Measurements from ENCODE around the gene NHS. TPM values are rescaled to one million over a fixed set of nuclear protein-coding genes. Genes with fewer than 3 reads are reported as not detected.

Gene NHS
- under 0.01 and 0.07 TPM in 2 replicates for total RNA-seq

DNA sequence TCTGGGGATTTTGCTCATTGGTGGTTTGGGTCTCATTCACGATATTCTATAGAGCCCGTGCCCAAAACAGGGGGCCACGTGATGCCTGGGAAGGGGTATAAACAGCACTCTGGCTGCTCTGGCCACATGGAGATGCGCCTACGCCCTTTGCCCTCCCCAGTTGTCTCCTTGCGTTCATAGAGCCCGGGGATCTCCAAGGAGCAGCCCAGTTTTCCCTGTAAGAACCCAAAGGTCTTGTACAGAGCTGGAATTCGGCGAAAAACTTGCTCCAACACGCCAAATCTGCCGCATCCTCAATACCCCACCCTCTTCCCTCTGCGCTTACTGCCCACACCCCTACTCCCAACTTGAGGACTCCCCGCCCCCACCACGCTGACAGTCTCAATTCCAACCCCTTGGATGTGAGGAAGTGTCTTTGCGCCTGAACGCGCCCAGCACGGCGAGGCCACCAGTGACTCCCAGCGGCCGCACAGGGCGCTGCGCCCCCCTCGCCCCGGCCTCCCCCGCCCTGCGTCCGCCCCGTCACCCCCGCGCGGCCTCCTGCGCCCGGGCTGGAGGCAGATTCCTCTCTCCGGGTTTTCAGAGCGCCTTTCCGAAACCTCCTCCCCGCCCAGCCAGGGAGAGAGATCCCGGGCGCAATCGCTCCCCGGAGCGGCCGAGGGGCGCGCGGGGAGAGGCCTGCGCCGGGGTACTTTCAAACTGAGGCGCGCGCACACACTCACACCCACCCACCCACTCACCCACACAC is at the start of gene NHS:
Gene NHS, plus strand, starts transcription at position 582 of the 748 bp plus-strand sequence. CDS start 558 bp downstream, outside the sequence.

DNA sequence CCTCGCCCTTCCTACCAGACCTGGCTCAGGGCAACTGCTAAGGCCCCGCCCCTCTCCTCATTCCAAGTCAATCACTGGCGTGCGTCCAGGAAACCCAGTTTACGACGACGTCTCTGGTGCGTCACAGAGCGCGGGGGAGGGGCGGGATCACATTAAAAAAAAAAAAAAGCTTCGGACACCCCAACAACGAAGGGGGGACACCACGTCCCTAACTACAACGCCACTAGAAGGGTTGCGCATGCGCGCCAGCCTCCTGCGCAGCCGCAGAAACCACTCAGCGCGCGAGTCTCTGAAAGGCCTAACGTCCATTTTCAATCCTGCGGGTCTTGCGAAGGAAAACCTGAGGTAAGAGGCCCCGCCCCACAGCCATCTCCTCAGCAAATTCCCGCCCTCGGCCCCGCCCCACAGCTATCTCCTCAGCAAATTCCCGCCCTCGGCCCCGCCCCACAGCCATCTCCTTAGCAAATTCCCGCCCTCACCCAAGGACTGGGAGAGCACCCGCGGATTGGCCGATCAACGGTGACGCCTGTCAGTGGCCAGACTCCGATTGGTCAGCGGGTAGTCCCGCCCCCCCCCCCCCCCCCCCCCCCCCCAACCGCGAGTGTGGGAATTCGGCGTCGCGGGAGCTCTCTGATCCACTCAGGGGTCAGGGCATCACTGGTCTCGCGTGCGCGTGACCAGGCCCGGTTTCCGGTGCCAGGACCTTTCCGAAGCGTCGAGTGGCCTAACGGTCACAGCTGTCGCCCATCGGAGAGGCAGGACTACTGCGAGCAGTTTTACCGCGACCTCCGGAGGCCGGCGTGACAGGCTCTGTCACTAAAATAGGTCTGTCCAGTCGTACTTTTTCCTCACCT is 362.1 kb downstream of the NHS start, which contains the start of gene SCML1:
Gene SCML1, plus strand, starts transcription at position 638 of the 854 bp plus-strand sequence. CDS start 6,694 bp downstream, outside the sequence.

